ENCODE measurements around the gene PDZRN4.

The PDZRN4 gene

GRCh38 chr12:41213648-41214047 lies 25.5 kb downstream of the PDZRN4 start:
- no peak for DNase-seq (ENCODE audit: low read depth)
- H3K4me3 ChIP-seq (ENCODE audit: low read depth, low read length): no peak overlapping the region
- TF ChIP-seq CTCF (IDR thresholded peaks at IDR 0.05; ENCODE audit: control insufficient read depth, extremely low read depth, insufficient read depth): no peak

GRCh38 chr12:41217727-41218126 lies 29.6 kb downstream of the PDZRN4 start:
- no peak for DNase-seq (ENCODE audit: low read depth)
- no peak for TF ChIP-seq CTCF (IDR thresholded peaks at IDR 0.05; ENCODE audit: control insufficient read depth, extremely low read depth, insufficient read depth)
- H3K4me3 ChIP-seq (ENCODE audit: low read depth, low read length): no peak overlapping the region

GRCh38 chr12:41220931-41221330 lies 32.8 kb downstream of the PDZRN4 start:
- DNase-seq (ENCODE audit: low read depth): no peak
- TF ChIP-seq CTCF (IDR thresholded peaks at IDR 0.05; ENCODE audit: control insufficient read depth, extremely low read depth, insufficient read depth): no peak
- no peak overlapping the region for H3K4me3 ChIP-seq (ENCODE audit: low read depth, low read length)

- no peak for TF ChIP-seq CTCF (IDR thresholded peaks at IDR 0.05; ENCODE audit: control insufficient read depth, extremely low read depth, insufficient read depth)
- H3K4me3 ChIP-seq (ENCODE audit: low read depth, low read length): no peak overlapping the region
- DNase-seq (ENCODE audit: low read depth): no peak
Observed at GRCh38 chr12:41221491-41221890, 33.4 kb downstream of the PDZRN4 start.

- no peak for TF ChIP-seq CTCF (IDR thresholded peaks at IDR 0.05; ENCODE audit: control insufficient read depth, extremely low read depth, insufficient read depth)
Observed at GRCh38 chr12:41223600-41223999, 35.5 kb downstream of the PDZRN4 start.

GRCh38 chr12:41224066-41224465 lies 35.9 kb downstream of the PDZRN4 start:
- TF ChIP-seq CTCF (IDR thresholded peaks at IDR 0.05; ENCODE audit: control insufficient read depth, extremely low read depth, insufficient read depth): no peak
- H3K4me3 ChIP-seq (ENCODE audit: low read depth, low read length): no peak overlapping the region
- DNase-seq (ENCODE audit: low read depth): no peak

More at GRCh38 chr12:41223600-41223999, 35.5 kb downstream of the PDZRN4 start:
- H3K4me3 ChIP-seq (ENCODE audit: low read depth, low read length): no peak overlapping the region
- no peak for DNase-seq (ENCODE audit: low read depth)

- no peak for TF ChIP-seq CTCF (IDR thresholded peaks at IDR 0.05; ENCODE audit: control insufficient read depth, extremely low read depth, insufficient read depth)
- DNase-seq (ENCODE audit: low read depth): no peak
- no peak overlapping the region for H3K4me3 ChIP-seq (ENCODE audit: low read depth, low read length)
Observed at GRCh38 chr12:41225179-41225578, 37.1 kb downstream of the PDZRN4 start.

Measured in LNCaP clone FGC (cell line).